H1 (cell line): Measurements from ENCODE around the gene CNBP. TPM values are rescaled to one million over a fixed set of nuclear protein-coding genes. Genes with fewer than 3 reads are reported as not detected.

Experiments
- CEBPB ChIP-seq: IDR thresholded peaks from 2 replicates; pipeline ENCODE4 v1.6.1; 2012; ENCODE audit warnings: low read depth, low read length
- polyA plus RNA-seq, 7 experiments: library from polyadenylated mRNA; depleted of rRNA in 3 of 7; stranded (reverse) in 5 of 7; unstranded in 2 of 7; fragments of >200 nt in 5 of 7; fragments of 200-250 nt in 2 of 7; gene quantifications; 1 replicate in 5 of 7; 2 replicates in 1 of 7; 4 replicates in 1 of 7; pipeline versions ENCODE4 v1.2.1 to v1.2.3, GENCODE V29; 2011 to 2013; ENCODE audit warnings: missing spikeins in 2 of 7, mixed read lengths in 2 of 7
- total RNA-seq: library from RNA; stranded (reverse); fragmentation: NEBNext Ultra II Directional; extraction: Animal tissue kit (Norgen Biotek cat#: 25700); gene quantifications from 2 replicates; pipeline ENCODE4 v1.2.1, GENCODE V29; 2021

The CNBP gene
- total and polyA plus RNA-seq, 2 of the 8 experiments (the other 6 are each of a cell fraction or from before 2014, with no cell fraction given): 315 to 371 TPM

DNA sequence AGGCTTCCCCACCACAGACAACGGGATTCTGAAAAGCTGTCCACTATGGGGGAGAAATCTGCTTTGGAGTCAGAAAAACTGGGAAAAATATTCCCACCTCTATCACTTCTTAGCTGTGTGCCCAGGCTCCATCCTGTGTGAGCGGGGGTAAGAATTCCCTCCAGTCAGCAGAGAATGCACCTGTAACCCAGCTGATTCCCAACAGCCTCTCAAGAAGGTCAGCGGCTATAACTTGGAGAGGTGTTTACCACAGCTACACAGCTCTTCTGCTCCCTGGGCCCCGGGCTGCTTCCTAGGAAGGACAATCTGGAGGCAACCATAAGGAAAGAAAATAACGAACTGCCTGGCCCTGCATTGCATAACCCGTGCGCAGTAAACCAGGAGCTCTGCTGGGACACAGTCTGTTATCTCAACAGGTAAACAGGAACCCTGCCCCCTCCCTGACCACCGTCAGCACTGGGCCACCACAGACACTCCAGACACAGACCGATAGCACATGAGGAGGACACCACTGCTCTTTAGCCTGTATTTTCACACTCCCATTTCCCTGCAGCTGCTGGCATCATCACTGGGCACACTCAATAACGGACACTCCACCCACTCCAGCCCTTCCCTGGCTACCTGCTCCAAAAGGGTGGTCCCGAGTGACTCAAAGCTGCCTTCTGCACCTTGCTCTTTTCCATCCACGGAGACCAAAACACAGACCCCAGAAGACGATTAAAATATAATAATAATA lies 64.2 kb downstream of the CNBP start (continued):
- 0 out of 2 replicates have a peak, but pooled peaks have one; percentile 12 for TF ChIP-seq CEBPB
